ENCODE results near the gene NAPA. TPM values are rescaled to one million over a fixed set of nuclear protein-coding genes. Genes with fewer than 3 reads are reported as not detected.

The NAPA gene
- total RNA-seq, 1 donor from 2014 or later = 132 TPM

GRCh38 chr19:47534628-47535027 lies 19.8 kb upstream of the NAPA start:
- Histone ChIP-seq H3K79me2 (ENCODE audit: insufficient read depth, low read length) (no peaks in the 10 kb centered on the region), H3K4me2 (ENCODE audit: low read length) (no peak overlapping the region), H3K9ac (ENCODE audit: low read length) (no peak overlapping the region), H3K4me1 (ENCODE audit: insufficient read depth, low read length) (no peaks in the 10 kb centered on the region), H3K9me3 (ENCODE audit: insufficient read depth, low read depth, low read length) (no peaks in the 10 kb centered on the region), H3K27me3 (ENCODE audit: insufficient read depth, low read length) (no peaks in the 10 kb centered on the region), H3K27ac (ENCODE audit: low read depth, low read length) (no peak overlapping the region), H3K36me3 (ENCODE audit: insufficient read depth, low read length) (no peaks in the 10 kb centered on the region), H2AFZ (ENCODE audit: low read depth, low read length) (no peak overlapping the region), H4K20me1 (ENCODE audit: insufficient read depth, low read length) (no peaks in the 10 kb centered on the region), H3K4me3 (ENCODE audit: insufficient read depth, low read depth, low read length) (no peak overlapping the region)
- Mint-ChIP-seq H3K4me1 (ENCODE audit: low read depth, unreplicated experiment) (no peaks in the 10 kb centered on the region), H3K27ac (ENCODE audit: unreplicated experiment) (no peak overlapping the region), H3K4me3 (ENCODE audit: unreplicated experiment) (no peak overlapping the region), H3K36me3 (ENCODE audit: low read depth, unreplicated experiment) (no peaks in the 10 kb centered on the region), H3K9me3 (ENCODE audit: unreplicated experiment) (peaks cover 3% of the 10 kb centered on the region), H3K27me3 (ENCODE audit: low read depth, unreplicated experiment) (peaks cover 20% of the 10 kb centered on the region)
- no peak for DNase-seq (ENCODE audit: low read depth)
- FAIRE-seq = no peak
- TF ChIP-seq CTCF (IDR thresholded peaks at IDR 0.05; ENCODE audit: insufficient read depth, low read depth, low read length) = no peak
- TF ChIP-seq EZH2 (IDR thresholded peaks at IDR 0.05; ENCODE audit: insufficient read depth, low read length) = no peak

GRCh38 chr19:47531640-47532387 lies 17.0 kb upstream of the NAPA start:
- H3K27ac ChIP-seq (ENCODE audit: low read depth, low read length) = no peak overlapping the region
- no peak overlapping the region for H3K4me2 ChIP-seq (ENCODE audit: low read length)
- FAIRE-seq (no peak), DNase-seq (ENCODE audit: low read depth) (no peak)
- TF ChIP-seq CTCF (IDR thresholded peaks at IDR 0.05; ENCODE audit: insufficient read depth, low read depth, low read length) = no peak
- TF ChIP-seq EZH2 (IDR thresholded peaks at IDR 0.05; ENCODE audit: insufficient read depth, low read length) = no peak
- Mint-ChIP-seq H3K4me1 (ENCODE audit: low read depth, unreplicated experiment) (no peaks in the 10 kb centered on the region), H3K27me3 (ENCODE audit: low read depth, unreplicated experiment) (peaks cover 11% of the 10 kb centered on the region), H3K9me3 (ENCODE audit: unreplicated experiment) (peaks cover 3% of the 10 kb centered on the region), H3K36me3 (ENCODE audit: low read depth, unreplicated experiment) (no peaks in the 10 kb centered on the region), H3K4me3 (ENCODE audit: unreplicated experiment) (no peak overlapping the region), H3K27ac (ENCODE audit: unreplicated experiment) (no peak overlapping the region)
- no peaks in the 10 kb centered on the region for H4K20me1 ChIP-seq (ENCODE audit: insufficient read depth, low read length)
- H3K9me3 ChIP-seq (ENCODE audit: insufficient read depth, low read depth, low read length) = no peaks in the 10 kb centered on the region
- no peaks in the 10 kb centered on the region for H3K79me2 ChIP-seq (ENCODE audit: insufficient read depth, low read length)
- no peak overlapping the region for H2AFZ ChIP-seq (ENCODE audit: low read depth, low read length)
- H3K27me3 ChIP-seq (ENCODE audit: insufficient read depth, low read length) = peaks cover 5% of the 10 kb centered on the region
- no peak overlapping the region for H3K9ac ChIP-seq (ENCODE audit: low read length)
- H3K36me3 ChIP-seq (ENCODE audit: insufficient read depth, low read length) = no peaks in the 10 kb centered on the region
- no peaks in the 10 kb centered on the region for H3K4me1 ChIP-seq (ENCODE audit: insufficient read depth, low read length)
- no peak overlapping the region for H3K4me3 ChIP-seq (ENCODE audit: insufficient read depth, low read depth, low read length)
